GM12892 (cell line): ENCODE data around the gene CYB561A3.

Experiments
- POLR2A ChIP-seq: IDR thresholded peaks from 2 replicates; pipeline ENCODE4 v1.6.1; 2011; ENCODE audit warnings: low read depth, low read length, control low read depth
- POLR2AphosphoS5 ChIP-seq: IDR thresholded peaks from 2 replicates; pipeline ENCODE4 v1.6.1; 2011; ENCODE audit warnings: low read depth, low read length, control low read depth
- TAF1 ChIP-seq: IDR thresholded peaks from 2 replicates; pipeline ENCODE4 v1.6.1; 2011; ENCODE audit warnings: low read depth, mild to moderate bottlenecking, control low read depth, low read length, borderline replicate concordance

GRCh38 chr11:61345954-61346843, 15.5 kb downstream of the CYB561A3 start:
- no peak for TF ChIP-seq TAF1
- no peak for TF ChIP-seq POLR2AphosphoS5
- TF ChIP-seq POLR2A = no peak
